HEK293 (cell line): ENCODE measurements around the gene ZNF107.

Experiments used
- CTCF ChIA-PET: fragments of 350-600 bp; formaldehyde crosslinking; extraction: SDS; loops from one replicate; lab custom pipeline; 2021; ENCODE audit warnings: antibody characterized with exemption; lab: Yijun Ruan, JAX
- POLR2A ChIA-PET: fragments of 300-600 bp; formaldehyde crosslinking; extraction: SDS; loops from one replicate; lab custom pipeline; 2020; ENCODE audit warnings: antibody characterized with exemption, inconsistent platforms; lab: Yijun Ruan, JAX
- H3K27ac ChIP-seq: fragments of 200-500 bp; sonication (Bioruptor generic); 2 replicates; pipeline ENCODE4 v1.5.1; 2014; ENCODE audit warnings: low read depth, low read length, control low read depth, inconsistent platforms; ENCODE audit errors: extremely low read depth
- H3K36me3 ChIP-seq, 2 experiments: fragments of 200-500 bp in 1 of 2; sonication (Bioruptor generic) in 1 of 2; 1 replicate in 1 of 2; 2 replicates in 1 of 2; pipeline ENCODE4 v1.5.1; 2014 to 2017; ENCODE audit warnings: inconsistent platforms in 2 of 2, low read length in 2 of 2; ENCODE audit not compliant: control insufficient read depth in 2 of 2, insufficient read depth in 1 of 2
- H3K4me1 ChIP-seq: fragments of 200-500 bp; sonication (Bioruptor generic); 2 replicates; pipeline ENCODE4 v1.5.1; 2014; ENCODE audit warnings: mild to moderate bottlenecking, low read length, inconsistent platforms; ENCODE audit not compliant: control insufficient read depth, insufficient read depth
- H3K4me3 ChIP-seq: 2 replicates; pipeline ENCODE4 v1.5.1; 2011; ENCODE audit warnings: low read depth, mild to moderate bottlenecking, control low read depth, low read length, moderate library complexity
- H3K9me3 ChIP-seq: fragments of 200-500 bp; sonication (Bioruptor generic); 2 replicates; pipeline ENCODE4 v1.5.1; 2014; ENCODE audit warnings: low read depth, low read length, inconsistent platforms; ENCODE audit not compliant: control insufficient read depth, insufficient read depth
- BCL11A ChIP-seq: fragments of 450-650 bp; formaldehyde crosslinking; IDR thresholded peaks from 2 replicates; pipeline ENCODE4 v1.5.1; 2016; ENCODE audit warnings: low read depth, missing biosample characterization, missing genetic modification characterization
- GLI4 ChIP-seq: fragments of 450-650 bp; formaldehyde crosslinking; IDR thresholded peaks from 2 replicates; pipeline ENCODE4 v1.5.1; 2016; ENCODE audit warnings: missing biosample characterization, missing genetic modification characterization
- GLIS1 ChIP-seq: fragments of 450-650 bp; formaldehyde crosslinking; IDR thresholded peaks from 2 replicates; pipeline ENCODE4 v1.5.1; 2016; ENCODE audit warnings: missing biosample characterization, missing genetic modification characterization
- KLF17 ChIP-seq: fragments of 450-650 bp; formaldehyde crosslinking; IDR thresholded peaks from 2 replicates; pipeline ENCODE4 v1.5.1; 2016; ENCODE audit warnings: missing biosample characterization, missing genetic modification characterization
- SP2 ChIP-seq: fragments of 450-650 bp; formaldehyde crosslinking; IDR thresholded peaks from 2 replicates; pipeline ENCODE4 v1.5.1; 2016; ENCODE audit warnings: missing biosample characterization, missing genetic modification characterization
- ZBTB11 ChIP-seq: fragments of 450-650 bp; formaldehyde crosslinking; conservative IDR thresholded peaks from 2 replicates; pipeline ENCODE4 v1.5.1; 2016; ENCODE audit warnings: low read depth, missing biosample characterization, missing genetic modification characterization
- ZBTB48 ChIP-seq: fragments of 450-650 bp; formaldehyde crosslinking; IDR thresholded peaks from 2 replicates; pipeline ENCODE4 v1.5.1; 2016; ENCODE audit warnings: missing biosample characterization, missing genetic modification characterization
- ZBTB8A ChIP-seq: fragments of 450-650 bp; formaldehyde crosslinking; IDR thresholded peaks from 2 replicates; pipeline ENCODE4 v1.5.1; 2016; ENCODE audit warnings: missing biosample characterization, missing genetic modification characterization
- ZEB2 ChIP-seq: fragments of 450-650 bp; formaldehyde crosslinking; IDR thresholded peaks from 2 replicates; pipeline ENCODE4 v1.5.1; 2016; ENCODE audit warnings: missing biosample characterization, missing genetic modification characterization
- ZFP37 ChIP-seq: fragments of 450-650 bp; formaldehyde crosslinking; IDR thresholded peaks from 2 replicates; pipeline ENCODE4 v1.5.1; 2016; ENCODE audit warnings: missing biosample characterization, missing genetic modification characterization
- ZNF132 ChIP-seq: fragments of 450-650 bp; formaldehyde crosslinking; IDR thresholded peaks from 2 replicates; pipeline ENCODE4 v1.5.1; 2017; ENCODE audit warnings: missing biosample characterization, missing genetic modification characterization, borderline replicate concordance
- ZNF24 ChIP-seq: fragments of 450-650 bp; formaldehyde crosslinking; IDR thresholded peaks from 2 replicates; pipeline ENCODE4 v1.5.1; 2016; ENCODE audit warnings: missing biosample characterization, missing genetic modification characterization
- ZNF266 ChIP-seq: fragments of 450-650 bp; formaldehyde crosslinking; IDR thresholded peaks from 2 replicates; pipeline ENCODE4 v1.5.1; 2016; ENCODE audit warnings: missing biosample characterization, missing genetic modification characterization, low read depth
- ZNF292 ChIP-seq: fragments of 450-650 bp; formaldehyde crosslinking; IDR thresholded peaks from 2 replicates; pipeline ENCODE4 v1.5.1; 2016; ENCODE audit warnings: low read depth, missing biosample characterization, missing genetic modification characterization, borderline replicate concordance
- ZNF488 ChIP-seq: fragments of 450-650 bp; formaldehyde crosslinking; IDR thresholded peaks from 2 replicates; pipeline ENCODE4 v1.5.1; 2016; ENCODE audit warnings: missing biosample characterization, missing genetic modification characterization
- ZNF521 ChIP-seq: fragments of 450-650 bp; formaldehyde crosslinking; IDR thresholded peaks from 2 replicates; pipeline ENCODE4 v1.5.1; 2017; ENCODE audit warnings: missing biosample characterization, mild to moderate bottlenecking, missing genetic modification characterization
- ZNF610 ChIP-seq: fragments of 450-650 bp; formaldehyde crosslinking; IDR thresholded peaks from 2 replicates; pipeline ENCODE4 v1.5.1; 2016; ENCODE audit warnings: missing biosample characterization, missing genetic modification characterization, borderline replicate concordance
- ZNF768 ChIP-seq: fragments of 450-650 bp; formaldehyde crosslinking; IDR thresholded peaks from 2 replicates; pipeline ENCODE4 v1.5.1; 2018; ENCODE audit warnings: missing biosample characterization, mild to moderate bottlenecking, missing genetic modification characterization
- ZSCAN16 ChIP-seq: fragments of 450-650 bp; formaldehyde crosslinking; IDR thresholded peaks from 2 replicates; pipeline ENCODE4 v1.5.1; 2016; ENCODE audit warnings: missing biosample characterization, missing genetic modification characterization

ZNF107 gene

GRCh38 chr7:64651203-64651602 is 14.7 kb upstream of the ZNF107 start:
- Histone ChIP-seq H3K9me3 (no peaks in the 10 kb centered on the region), H3K4me1 (no peaks in the 10 kb centered on the region), H3K36me3 (no peaks in the 10 kb centered on the region), H3K4me3 (no peak overlapping the region)
- ChIA-PET POLR2A (no interaction called here), CTCF (no interaction called here)
- no peak for TF ChIP-seq SP2 (tag by site-specific recombination)
- TF ChIP-seq ZBTB11 = no peak
- TF ChIP-seq ZNF24 (tag by site-specific recombination) = no peak
- no peak for TF ChIP-seq ZBTB8A (tag by site-specific recombination)
- TF ChIP-seq, all 188 proteins: peak for 0
- no peak overlapping the region for H3K27ac ChIP-seq

- no peak overlapping the region for H3K4me3 ChIP-seq
- CTCF ChIA-PET = no interaction called here
- H3K4me1 ChIP-seq = no peaks in the 10 kb centered on the region
- TF ChIP-seq BCL11A (tag by site-specific recombination) (no peak), ZFP37 (tag by site-specific recombination) (no peak), ZNF132 (tag by site-specific recombination) (no peak), ZNF266 (tag by site-specific recombination) (no peak), GLIS1 (tag by site-specific recombination) (no peak), GLI4 (no peak), ZNF292 (no peak), KLF17 (tag by site-specific recombination) (no peak), ZNF768 (tag by site-specific recombination) (no peak), ZNF521 (tag by site-specific recombination) (no peak), ZNF610 (no peak), ZSCAN16 (tag by site-specific recombination) (no peak), ZBTB48 (tag by site-specific recombination) (no peak)
- TF ChIP-seq, all 188 proteins: peak for 0
- Histone ChIP-seq H3K27ac (no peak overlapping the region), H3K36me3 (no peaks in the 10 kb centered on the region), H3K9me3 (no peaks in the 10 kb centered on the region)
- POLR2A ChIA-PET = no interaction called here
Observed at GRCh38 chr7:64651632-64652165, 14.2 kb upstream of the ZNF107 start.

GRCh38 chr7:64653721-64654401 is 12.1 kb upstream of the ZNF107 start:
- Histone ChIP-seq H3K36me3 (no peaks in the 10 kb centered on the region), H3K4me1 (no peaks in the 10 kb centered on the region), H3K27ac (no peak overlapping the region), H3K4me3 (no peak overlapping the region), H3K9me3 (no peaks in the 10 kb centered on the region)
- TF ChIP-seq ZEB2 (tag by site-specific recombination) (no peak), ZNF488 (tag by site-specific recombination) (no peak)
- POLR2A ChIA-PET = no interaction called here
- CTCF ChIA-PET = no interaction called here
